Measurements from ENCODE around the gene TTC39C. TPM values are rescaled to one million over a fixed set of nuclear protein-coding genes. Genes with fewer than 3 reads are reported as not detected.

Gene TTC39C
- total and polyA plus RNA-seq, 10 donors = 15.4 to 52.3 (median 29.3) TPM

- H3K27ac ChIP-seq = no peak overlapping the region
- no peaks in the 10 kb centered on the region for H3K36me3 ChIP-seq
- intact Hi-C loops (cut with DNase I; ENCODE audit: low total_unique reads) = no loop called here
- TF ChIP-seq, protein P1, sequence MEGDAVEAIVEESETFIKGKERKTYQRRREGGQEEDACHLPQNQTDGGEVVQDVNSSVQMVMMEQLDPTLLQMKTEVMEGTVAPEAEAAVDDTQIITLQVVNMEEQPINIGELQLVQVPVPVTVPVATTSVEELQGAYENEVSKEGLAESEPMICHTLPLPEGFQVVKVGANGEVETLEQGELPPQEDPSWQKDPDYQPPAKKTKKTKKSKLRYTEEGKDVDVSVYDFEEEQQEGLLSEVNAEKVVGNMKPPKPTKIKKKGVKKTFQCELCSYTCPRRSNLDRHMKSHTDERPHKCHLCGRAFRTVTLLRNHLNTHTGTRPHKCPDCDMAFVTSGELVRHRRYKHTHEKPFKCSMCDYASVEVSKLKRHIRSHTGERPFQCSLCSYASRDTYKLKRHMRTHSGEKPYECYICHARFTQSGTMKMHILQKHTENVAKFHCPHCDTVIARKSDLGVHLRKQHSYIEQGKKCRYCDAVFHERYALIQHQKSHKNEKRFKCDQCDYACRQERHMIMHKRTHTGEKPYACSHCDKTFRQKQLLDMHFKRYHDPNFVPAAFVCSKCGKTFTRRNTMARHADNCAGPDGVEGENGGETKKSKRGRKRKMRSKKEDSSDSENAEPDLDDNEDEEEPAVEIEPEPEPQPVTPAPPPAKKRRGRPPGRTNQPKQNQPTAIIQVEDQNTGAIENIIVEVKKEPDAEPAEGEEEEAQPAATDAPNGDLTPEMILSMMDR (IDR thresholded peaks at IDR 0.05 in 8 of 11, conservative IDR thresholded peaks at IDR 0.05 in 3 of 11) = no peak
- TF ChIP-seq POLR2AphosphoS5 (IDR thresholded peaks at IDR 0.05) (peak in 1 of 3 donors; percentile 25), POLR2A (IDR thresholded peaks at IDR 0.05) (no peak)
- peaks cover 0 to 8% (median 0%) of the 10 kb centered on the region in 8 donors for H3K9me3 ChIP-seq
- H3K27me3 ChIP-seq (replicated peaks in 1 of 7) = no peaks in the 10 kb centered on the region
- 65 to 77% (median 68%) methylated on average over 8 of the region's 8 CpGs for WGBS, 5 donors
- no peak overlapping the region for H3K4me3 ChIP-seq
- no peak for DNase-seq
- H3K4me1 ChIP-seq = peaks cover 0 to 29% (median 12%) of the 10 kb centered on the region in 6 donors
Measured at GRCh38 chr18:23981369-23981980, 33.1 kb upstream of the TTC39C start.

DNA sequence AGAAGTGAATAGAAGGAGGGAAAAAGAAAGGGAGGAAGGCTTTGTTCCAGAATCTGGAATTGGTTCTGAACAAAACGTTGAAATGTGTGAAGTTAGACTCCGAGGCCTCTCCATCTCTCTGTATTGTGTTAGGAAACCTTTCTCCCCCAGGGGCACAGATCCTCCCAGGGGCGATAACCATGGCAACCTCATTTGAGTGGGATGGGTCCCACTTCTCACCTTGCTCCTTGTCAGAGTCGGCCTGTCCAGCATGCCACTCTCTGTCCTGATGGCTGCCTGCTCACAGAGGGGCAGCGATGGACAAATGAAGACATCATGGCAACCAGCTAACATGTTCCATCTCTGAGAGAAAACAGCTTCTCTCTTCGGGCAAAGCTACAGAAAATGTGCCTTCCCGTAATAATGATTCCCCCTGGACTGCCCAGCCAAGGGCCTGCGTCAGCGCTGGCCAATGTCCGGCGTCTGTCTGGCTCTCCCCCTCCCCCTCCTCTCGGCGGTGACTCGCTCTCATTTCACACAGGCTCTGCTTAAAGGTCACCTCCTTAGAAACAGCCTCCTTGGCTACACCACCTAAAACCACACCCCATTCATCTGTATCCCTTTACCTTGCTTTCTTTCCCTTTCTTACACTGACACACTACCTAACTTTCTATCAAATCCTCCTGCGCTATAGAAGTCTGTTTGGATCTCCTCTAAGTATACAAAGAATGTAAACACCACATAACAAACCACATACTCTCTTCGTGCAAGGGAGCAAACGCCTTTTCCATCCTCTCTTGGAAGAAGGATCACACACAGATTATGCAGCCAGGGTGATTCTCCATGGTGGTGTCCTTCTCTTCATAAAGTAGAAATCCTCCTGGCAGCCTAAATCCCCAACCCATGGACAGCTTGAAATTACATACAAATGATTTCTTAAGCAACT is 32.1 kb upstream of the TTC39C start:
- peaks cover 0 to 28% (median 12%) of the 10 kb centered on the region in 6 donors for H3K4me1 ChIP-seq
- peaks cover 0 to under 1% (median 0%) of the 10 kb centered on the region in 8 donors for H3K9me3 ChIP-seq
- 59 to 81% (median 75%) methylated on average over 17 of the region's 17 CpGs for whole genome bisulfite sequencing, 5 donors
- H3K4me3 ChIP-seq = no peak overlapping the region
- H3K27ac ChIP-seq = no peak overlapping the region
- intact Hi-C loops (cut with DNase I; ENCODE audit: low total_unique reads) = no loop called here
- H3K36me3 ChIP-seq = no peaks in the 10 kb centered on the region
- TF ChIP-seq, protein P1 (IDR thresholded peaks at IDR 0.05 in 8 of 11, conservative IDR thresholded peaks at IDR 0.05 in 3 of 11) = no peak
- no peak for TF ChIP-seq POLR2A (IDR thresholded peaks at IDR 0.05)
- TF ChIP-seq POLR2AphosphoS5 (IDR thresholded peaks at IDR 0.05) = no peak
- no peaks in the 10 kb centered on the region for H3K27me3 ChIP-seq (replicated peaks in 1 of 7)
- no peak for DNase-seq

GRCh38 chr18:23983112-23983511 is 31.4 kb upstream of the TTC39C start:
- no peak for DNase-seq
- Histone ChIP-seq H3K27ac (no peak overlapping the region), H3K27me3 (replicated peaks in 1 of 7) (no peaks in the 10 kb centered on the region), H3K4me1 (peaks cover 0 to 21% (median 12%) of the 10 kb centered on the region in 6 donors), H3K36me3 (no peaks in the 10 kb centered on the region), H3K4me3 (no peak overlapping the region), H3K9me3 (no peaks in the 10 kb centered on the region)
- intact Hi-C loops (cut with DNase I; ENCODE audit: low total_unique reads) = no loop called here
- TF ChIP-seq POLR2A (IDR thresholded peaks at IDR 0.05) (no peak), POLR2AphosphoS5 (IDR thresholded peaks at IDR 0.05) (no peak)
- TF ChIP-seq, protein P1 (IDR thresholded peaks at IDR 0.05 in 8 of 11, conservative IDR thresholded peaks at IDR 0.05 in 3 of 11) = no peak
- 53 to 79% (median 74%) methylated on average over 3 of the region's 3 CpGs for WGBS, 5 donors
